ENCODE measurements around the gene NTSR1. TPM values are rescaled to one million over a fixed set of nuclear protein-coding genes. Genes with fewer than 3 reads are reported as not detected.

Gene NTSR1
- total and polyA plus RNA-seq, 4 donors: 0.03 to 0.33 (median 0.08) TPM; not detected in 1

GRCh38 chr20:62741701-62742491 is 33.3 kb downstream of the NTSR1 start:
- no peaks in the 10 kb centered on the region for H3K4me1 ChIP-seq (ENCODE audit: control insufficient read depth in 4 of 4, insufficient read depth in 4 of 4, low read length in 3 of 4)
- no peaks in the 10 kb centered on the region for H3K9me3 ChIP-seq (ENCODE audit: control insufficient read depth in 4 of 4, low read length in 3 of 4)
- H3K27me3 ChIP-seq (ENCODE audit: control insufficient read depth in 4 of 4, insufficient read depth in 4 of 4, low read length in 3 of 4): no peaks in the 10 kb centered on the region
- H3K9ac ChIP-seq (ENCODE audit: low read depth in 1 of 2, low read length in 2 of 2): no peak overlapping the region
- no peak overlapping the region for H3K4me3 ChIP-seq (ENCODE audit: low read depth in 1 of 3, low read length in 3 of 3)
- no peak for TF ChIP-seq ZBTB33 (IDR thresholded peaks at IDR 0.05)
- no peak for TF ChIP-seq FOXA2 (IDR thresholded peaks at IDR 0.05)
- no peak for TF ChIP-seq MAX (IDR thresholded peaks at IDR 0.05)
- no peak for TF ChIP-seq YY1 (IDR thresholded peaks at IDR 0.05)
- TF ChIP-seq REST (IDR thresholded peaks at IDR 0.05): no peak
- no peak for TF ChIP-seq SP1 (IDR thresholded peaks at IDR 0.05)
- no peak for TF ChIP-seq GABPA (IDR thresholded peaks at IDR 0.05 in 1 of 2, conservative IDR thresholded peaks at IDR 0.05 in 1 of 2)
- TF ChIP-seq NR2F2 (IDR thresholded peaks at IDR 0.05): no peak
- TF ChIP-seq HNF4A (conservative IDR thresholded peaks at IDR 0.05): no peak
- TF ChIP-seq RXRA (IDR thresholded peaks at IDR 0.05): no peak
- no peak for TF ChIP-seq RAD21 (IDR thresholded peaks at IDR 0.05)
- TF ChIP-seq EGR1 (IDR thresholded peaks at IDR 0.05; ENCODE audit: low read depth in 2 of 2): no peak
- TF ChIP-seq TAF1 (conservative IDR thresholded peaks at IDR 0.05): no peak
- TF ChIP-seq JUND (IDR thresholded peaks at IDR 0.05): no peak
- no peaks in the 10 kb centered on the region for H3K36me3 ChIP-seq (ENCODE audit: control insufficient read depth in 4 of 4, insufficient read depth in 3 of 4, low read depth in 1 of 4, low read length in 3 of 4)
- no peak overlapping the region for H3K27ac ChIP-seq (ENCODE audit: low read depth in 1 of 2, low read length in 2 of 2)
- 90% methylated on average over 18 of the region's 18 CpGs for WGBS
- no peak for DNase-seq (ENCODE audit: low spot score)

- H3K4me1 ChIP-seq (ENCODE audit: control insufficient read depth in 4 of 4, insufficient read depth in 4 of 4, low read length in 3 of 4): no peaks in the 10 kb centered on the region
- H3K27ac ChIP-seq (ENCODE audit: low read depth in 1 of 2, low read length in 2 of 2): no peak overlapping the region
- TF ChIP-seq TAF1 (conservative IDR thresholded peaks at IDR 0.05) (no peak), HNF4A (conservative IDR thresholded peaks at IDR 0.05) (no peak), FOXA2 (IDR thresholded peaks at IDR 0.05) (no peak), GABPA (IDR thresholded peaks at IDR 0.05 in 1 of 2, conservative IDR thresholded peaks at IDR 0.05 in 1 of 2) (no peak), RAD21 (IDR thresholded peaks at IDR 0.05) (no peak), SP1 (IDR thresholded peaks at IDR 0.05) (no peak), RXRA (IDR thresholded peaks at IDR 0.05) (no peak), HNF4G (IDR thresholded peaks at IDR 0.05) (no peak), EGR1 (IDR thresholded peaks at IDR 0.05; ENCODE audit: low read depth in 2 of 2) (no peak), MAX (IDR thresholded peaks at IDR 0.05) (no peak), CTCF (IDR thresholded peaks at IDR 0.05; ENCODE audit: low read depth, low read length, missing input control) (no peak), REST (IDR thresholded peaks at IDR 0.05) (no peak), NR2F2 (IDR thresholded peaks at IDR 0.05) (no peak)
- no peak overlapping the region for H3K9ac ChIP-seq (ENCODE audit: low read depth in 1 of 2, low read length in 2 of 2)
- H3K9me3 ChIP-seq (ENCODE audit: control insufficient read depth in 4 of 4, low read length in 3 of 4): no peaks in the 10 kb centered on the region
- DNase-seq (ENCODE audit: low spot score): no peak
- no peaks in the 10 kb centered on the region for H3K36me3 ChIP-seq (ENCODE audit: control insufficient read depth in 4 of 4, insufficient read depth in 3 of 4, low read depth in 1 of 4, low read length in 3 of 4)
- no peak overlapping the region for H3K4me3 ChIP-seq (ENCODE audit: low read depth in 1 of 3, low read length in 3 of 3)
- no peaks in the 10 kb centered on the region for H3K27me3 ChIP-seq (ENCODE audit: control insufficient read depth in 4 of 4, insufficient read depth in 4 of 4, low read length in 3 of 4)
- WGBS: 82% methylated on average over 6 of the region's 6 CpGs
These were observed 33.9 kb downstream of the NTSR1 start for GRCh38 chr20:62742550-62742949.
